Uterus (tissue), 2 donors: ENCODE measurements around the gene EVA1A.

Experiments used
- POLR2A ChIP-seq, 2 donors: fragments of 450-650 bp; IDR thresholded peaks; one replicate each; pipeline ENCODE4 v1.6.1; 2016; ENCODE audit warnings: antibody characterized with exemption in 2 of 2, mild to moderate bottlenecking in 1 of 2, moderate library complexity in 1 of 2
- TF ChIP-seq, protein P1 (sequence below), 4 experiments: fragments of 200-600 bp in 2 of 4; fragments of 450-650 bp in 2 of 4; sonication (generic) in 2 of 4; IDR thresholded peaks; one replicate each; pipeline ENCODE4 v1.5.1; 2016 to 2019; ENCODE audit warnings: antibody characterized with exemption in 4 of 4, mild to moderate bottlenecking in 2 of 4, moderate library complexity in 1 of 4

DNA sequence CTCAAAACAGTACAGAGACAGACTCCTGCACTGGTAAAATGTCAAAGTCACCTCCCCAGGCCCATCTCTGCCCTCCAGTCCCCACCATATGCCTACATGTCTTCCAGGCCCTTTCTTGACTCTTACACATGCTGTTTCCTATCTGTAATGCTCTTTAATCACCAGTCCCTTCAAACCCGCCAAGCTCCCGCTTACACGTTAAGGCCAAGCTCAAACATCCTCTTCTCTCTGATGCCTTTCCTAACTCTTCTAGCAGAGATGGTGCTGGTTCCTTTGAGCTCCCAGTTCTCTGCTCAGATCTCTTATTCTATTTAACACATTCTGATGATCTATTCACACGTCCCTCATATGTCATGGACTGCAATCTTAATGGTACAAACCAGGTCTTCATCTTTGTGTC, 5.0 kb downstream of the EVA1A start:
- TF ChIP-seq, protein P1, sequence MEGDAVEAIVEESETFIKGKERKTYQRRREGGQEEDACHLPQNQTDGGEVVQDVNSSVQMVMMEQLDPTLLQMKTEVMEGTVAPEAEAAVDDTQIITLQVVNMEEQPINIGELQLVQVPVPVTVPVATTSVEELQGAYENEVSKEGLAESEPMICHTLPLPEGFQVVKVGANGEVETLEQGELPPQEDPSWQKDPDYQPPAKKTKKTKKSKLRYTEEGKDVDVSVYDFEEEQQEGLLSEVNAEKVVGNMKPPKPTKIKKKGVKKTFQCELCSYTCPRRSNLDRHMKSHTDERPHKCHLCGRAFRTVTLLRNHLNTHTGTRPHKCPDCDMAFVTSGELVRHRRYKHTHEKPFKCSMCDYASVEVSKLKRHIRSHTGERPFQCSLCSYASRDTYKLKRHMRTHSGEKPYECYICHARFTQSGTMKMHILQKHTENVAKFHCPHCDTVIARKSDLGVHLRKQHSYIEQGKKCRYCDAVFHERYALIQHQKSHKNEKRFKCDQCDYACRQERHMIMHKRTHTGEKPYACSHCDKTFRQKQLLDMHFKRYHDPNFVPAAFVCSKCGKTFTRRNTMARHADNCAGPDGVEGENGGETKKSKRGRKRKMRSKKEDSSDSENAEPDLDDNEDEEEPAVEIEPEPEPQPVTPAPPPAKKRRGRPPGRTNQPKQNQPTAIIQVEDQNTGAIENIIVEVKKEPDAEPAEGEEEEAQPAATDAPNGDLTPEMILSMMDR (IDR thresholded peaks at IDR 0.05): no peak
- no peak for TF ChIP-seq POLR2A (IDR thresholded peaks at IDR 0.05)
